Left ventricle myocardium inferior (tissue), 1 donor: Measurements from ENCODE around the gene PODXL. TPM values are rescaled to one million over a fixed set of nuclear protein-coding genes. Genes with fewer than 3 reads are reported as not detected.
"Not testable (repeated sequence)": the region's sequence is repeated elsewhere in the genome, so short reads cannot be mapped to it uniquely, and the experiment has no call there.

Source experiments
- DNase-seq: peaks from one replicate; pipeline ENCODE4 v3.0.0-alpha.2; 2020
- H3K27ac ChIP-seq: fragments of 200-600 bp; replicated peaks from 2 replicates; pipeline ENCODE4 v1.8.0; 2021
- H3K27me3 ChIP-seq: fragments of 200-600 bp; 2 replicates; pipeline ENCODE4 v1.8.0; 2021; ENCODE audit warnings: low read depth
- H3K36me3 ChIP-seq: fragments of 200-600 bp; 2 replicates; pipeline ENCODE4 v1.8.0; 2021
- H3K4me1 ChIP-seq: fragments of 200-600 bp; 2 replicates; pipeline ENCODE4 v1.8.0; 2021
- H3K4me3 ChIP-seq: fragments of 200-600 bp; 2 replicates; pipeline ENCODE4 v1.8.0; 2021; ENCODE audit warnings: mild to moderate bottlenecking, moderate library complexity
- H3K9me3 ChIP-seq: fragments of 200-600 bp; replicated peaks from 2 replicates; pipeline ENCODE4 v1.8.0; 2021
- CTCF ChIP-seq: fragments of 200-600 bp; IDR thresholded peaks from 2 replicates; pipeline ENCODE4 v1.8.0; 2021; ENCODE audit warnings: antibody characterized with exemption, mild to moderate bottlenecking, borderline replicate concordance
- intact Hi-C: fragments of 100-400 bp; cut with micrococcal nuclease; formaldehyde crosslinking; loops from one replicate; pipeline ENCODE4 v1.11.0; 2022
- total RNA-seq: library from RNA; stranded (reverse); fragmentation: NEBNext Ultra II Directional; extraction: Animal tissue kit (Norgen Biotek cat#: 25700); gene quantifications from one replicate; pipeline ENCODE4 v1.2.1, GENCODE V29; 2021
- donor health status: DM: no; HTN: yes; CAD: no; lungs with severe emphysema.

Gene PODXL
- total RNA-seq, 1 donor from 2014 or later, result 67.4 TPM

GRCh38 chr7:131507592-131508331 lies 48.7 kb downstream of the PODXL start:
- TF ChIP-seq CTCF, result peak; percentile 96
- Histone ChIP-seq H3K4me1 (peaks cover 74% of the 10 kb centered on the region), H3K36me3 (peaks cover 63% of the 10 kb centered on the region), H3K27ac (peak overlapping the region; percentile 57), H3K9me3 (no peaks in the 10 kb centered on the region), H3K4me3 (peak overlapping the region; percentile 33), H3K27me3 (no peaks in the 10 kb centered on the region)
- peak; percentile 87 for DNase-seq
- intact Hi-C loops, result loop anchor here (5.0 kb wide), 1 partner anchor 145 kb away; no protein-coding TSS in a partner anchor

- intact Hi-C loops, result loop anchor here (5.0 kb wide), 1 partner anchor 146 kb away; no protein-coding TSS in a partner anchor
- DNase-seq, result no peak
- peaks cover 74% of the 10 kb centered on the region for H3K4me1 ChIP-seq
- no peaks in the 10 kb centered on the region for H3K9me3 ChIP-seq
- no peak for TF ChIP-seq CTCF
- H3K27me3 ChIP-seq, result no peaks in the 10 kb centered on the region
- H3K36me3 ChIP-seq, result peaks cover 63% of the 10 kb centered on the region
- H3K27ac ChIP-seq, result no peak overlapping the region
- H3K4me3 ChIP-seq, result no peak overlapping the region
These were observed 49.8 kb downstream of the PODXL start for GRCh38 chr7:131506597-131506996.

- intact Hi-C loops, result loop anchor here (5.0 kb wide), 1 partner anchor 146 kb away; no protein-coding TSS in a partner anchor
- Histone ChIP-seq H3K4me3 (no peak overlapping the region), H3K27ac (no peak overlapping the region), H3K27me3 (no peaks in the 10 kb centered on the region), H3K9me3 (no peaks in the 10 kb centered on the region), H3K36me3 (peaks cover 63% of the 10 kb centered on the region), H3K4me1 (peaks cover 68% of the 10 kb centered on the region)
- TF ChIP-seq CTCF, result no peak
- DNase-seq, result no peak
These were observed 50.5 kb downstream of the PODXL start for GRCh38 chr7:131505636-131506557.

GRCh38 chr7:131505037-131505620 lies 51.3 kb downstream of the PODXL start:
- H3K4me3 ChIP-seq, H3K9me3 ChIP-seq, H3K27me3 ChIP-seq, DNase-seq: not testable (repeated sequence)
- Histone ChIP-seq H3K4me1 (peaks cover 64% of the 10 kb centered on the region), H3K27ac (peak overlapping the region; percentile 85), H3K36me3 (peaks cover 63% of the 10 kb centered on the region)
- intact Hi-C loops, result loop anchor here (5.0 kb wide), 1 partner anchor 147 kb away; no protein-coding TSS in a partner anchor

GRCh38 chr7:131504157-131504899 lies 52.1 kb downstream of the PODXL start:
- intact Hi-C loops, result no loop called here
- Histone ChIP-seq H3K27me3 (no peaks in the 10 kb centered on the region), H3K27ac (peak overlapping the region; percentile 85), H3K9me3 (no peaks in the 10 kb centered on the region), H3K4me1 (peaks cover 56% of the 10 kb centered on the region), H3K4me3 (no peak overlapping the region), H3K36me3 (peaks cover 59% of the 10 kb centered on the region)
- DNase-seq, result no peak
- no peak for TF ChIP-seq CTCF
